HG03045 (cell line): ENCODE measurements around the gene TBC1D21.
"Not testable (repeated sequence)": the region's sequence is repeated elsewhere in the genome, so short reads cannot be mapped to it uniquely, and the experiment has no call there.

ENCODE experiments used
- ATAC-seq: cut with Tn5 transposase; IDR thresholded peaks from one replicate; pipeline ENCODE4 v1.9.1; 2021; ENCODE audit warnings: mild to moderate bottlenecking, moderate library complexity; ENCODE audit not compliant: unreplicated experiment

TBC1D21 gene

GRCh38 chr15:73927476-73928240 is 54.3 kb downstream of the TBC1D21 start:
- ATAC-seq = no peak

DNA sequence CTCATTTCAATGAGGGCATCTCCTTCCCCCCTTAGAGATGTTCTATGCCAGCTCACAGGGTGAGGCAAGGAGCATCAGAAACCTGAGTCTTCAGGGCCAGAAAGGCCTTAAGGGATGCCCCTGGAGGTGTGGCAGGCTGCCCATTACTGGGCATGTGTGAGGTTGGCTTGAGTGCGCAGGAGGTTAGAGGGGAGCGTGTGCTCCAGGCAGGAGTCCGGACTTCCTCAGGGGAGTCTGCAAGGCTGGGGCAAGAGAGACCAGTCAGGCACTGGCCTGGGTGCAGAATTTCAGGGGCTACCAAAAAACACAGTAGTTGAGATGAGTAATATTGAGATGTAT is 54.8 kb downstream of the TBC1D21 start:
- ATAC-seq = no peak

DNA sequence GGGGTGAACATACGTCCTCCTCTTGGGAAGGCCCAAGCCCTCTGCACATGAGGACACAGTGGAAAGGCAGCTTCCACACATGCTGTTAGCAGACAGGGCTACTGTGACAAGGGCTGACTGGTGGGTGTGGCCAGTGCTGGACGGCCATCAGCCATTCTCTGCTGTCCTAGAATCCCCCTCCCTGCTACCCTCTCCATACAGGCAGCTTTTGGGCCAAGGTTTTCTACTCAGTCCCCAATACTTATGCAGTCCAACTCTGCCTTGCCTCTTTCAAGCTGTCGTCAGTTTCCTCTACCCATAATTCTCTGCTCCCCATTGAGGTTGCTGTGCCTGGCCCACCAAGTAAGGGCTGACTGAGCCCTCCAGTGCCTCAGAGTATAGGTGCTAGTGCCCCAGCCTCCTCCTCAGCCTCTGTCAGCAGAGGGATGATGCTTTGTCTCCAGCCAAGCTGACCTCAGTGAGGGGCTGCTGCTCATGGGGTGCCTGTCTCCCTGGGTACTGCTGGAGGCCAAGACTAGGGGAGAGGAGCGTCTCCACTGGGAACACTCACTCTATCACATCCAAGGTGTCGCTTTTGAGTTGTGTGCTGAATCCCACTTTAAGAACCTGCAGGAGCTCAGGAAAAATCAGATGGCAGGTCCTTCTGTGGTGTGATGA is 55.7 kb downstream of the TBC1D21 start:
- ATAC-seq = no peak

GRCh38 chr15:73930371-73930770 is 57.0 kb downstream of the TBC1D21 start:
- no peak for ATAC-seq

DNA sequence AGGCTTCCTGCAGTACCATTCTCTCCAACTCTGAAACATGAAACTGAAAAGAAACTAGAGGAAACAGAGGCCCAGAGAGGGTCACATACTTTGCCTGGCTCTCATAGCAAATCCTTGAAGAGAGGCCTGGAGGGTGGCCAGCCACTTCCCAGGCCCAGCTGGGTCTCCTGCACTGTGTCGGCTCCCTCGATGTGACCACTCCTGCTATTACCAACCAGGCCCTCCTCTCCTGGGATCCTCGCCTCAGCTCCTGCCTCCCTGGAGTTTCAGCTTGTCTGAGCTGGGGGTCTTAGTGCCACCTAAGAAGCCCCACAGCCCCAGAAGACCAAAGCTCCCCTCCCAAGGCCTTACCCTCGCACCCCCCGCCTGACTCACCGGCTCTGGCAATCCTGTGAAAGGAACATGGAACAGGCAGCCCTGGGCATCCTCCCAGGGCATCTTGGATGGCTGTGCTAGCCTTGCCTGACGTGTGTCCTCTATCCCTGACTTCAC is 57.5 kb downstream of the TBC1D21 start:
- ATAC-seq = no peak

DNA sequence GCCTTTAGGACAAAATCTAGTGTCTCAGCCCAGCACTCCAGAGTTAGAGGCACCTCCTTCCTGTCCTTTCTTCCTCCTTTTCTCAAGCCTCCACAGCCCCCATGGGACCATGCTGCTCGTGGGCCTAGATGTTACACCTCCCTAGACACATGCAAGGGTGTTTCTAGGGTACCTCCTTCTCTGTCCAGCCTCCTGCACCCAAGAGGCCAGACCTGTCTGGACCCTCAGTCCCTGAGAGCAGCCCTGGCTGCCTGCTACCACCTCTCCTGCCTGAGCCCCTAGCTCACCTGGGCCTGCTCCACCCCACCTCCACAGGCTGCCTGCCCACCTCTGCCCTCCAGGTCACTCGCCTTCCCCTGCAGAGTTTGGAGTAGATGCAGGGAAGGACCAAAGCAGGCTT is 58.1 kb downstream of the TBC1D21 start:
- no peak for ATAC-seq

- no peak for ATAC-seq
Observed at GRCh38 chr15:73932381-73933191, 59.2 kb downstream of the TBC1D21 start.

- ATAC-seq = no peak
Observed at GRCh38 chr15:73934281-73934680, 60.9 kb downstream of the TBC1D21 start.

DNA sequence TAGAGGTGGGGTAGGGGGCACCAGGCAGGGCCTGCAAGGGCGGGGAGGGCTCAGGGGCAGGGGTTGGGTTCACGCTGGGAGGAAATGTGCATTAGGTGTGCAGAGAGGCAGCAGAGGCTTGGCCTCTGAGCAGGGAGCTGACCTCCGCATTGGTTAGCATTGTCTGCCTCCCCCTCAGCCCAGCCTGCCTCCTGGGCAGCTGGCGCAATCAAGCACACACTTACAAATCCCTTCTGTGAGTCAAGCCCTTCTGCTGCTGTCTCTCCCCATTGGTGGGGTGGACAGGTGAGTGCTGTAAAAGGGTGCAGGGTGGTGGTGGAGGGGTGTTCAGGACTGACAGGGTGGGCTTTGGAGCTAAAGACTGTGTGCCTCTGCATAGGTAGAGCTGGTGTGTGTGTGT is 62.2 kb downstream of the TBC1D21 start:
- no peak for ATAC-seq

DNA sequence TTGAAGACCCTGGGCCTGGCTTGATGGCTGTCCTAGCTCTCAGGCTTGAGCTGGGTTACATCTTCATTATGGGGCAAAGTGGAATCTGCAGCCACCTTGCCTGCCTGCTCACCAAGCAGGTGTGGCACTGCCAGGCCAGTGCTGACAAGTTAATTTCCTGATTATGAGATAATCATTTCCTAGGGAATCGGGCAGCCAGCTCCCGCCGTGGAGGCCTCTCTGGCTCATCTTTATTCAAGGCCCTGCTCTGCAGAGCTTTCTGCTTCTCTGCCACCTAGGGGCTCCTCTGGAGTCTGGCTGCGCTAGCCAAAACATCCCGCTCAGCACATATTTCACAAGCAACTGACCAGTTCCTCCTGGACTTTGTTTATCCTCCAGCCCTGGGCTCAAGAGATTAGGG is 62.8 kb downstream of the TBC1D21 start:
- ATAC-seq = no peak

DNA sequence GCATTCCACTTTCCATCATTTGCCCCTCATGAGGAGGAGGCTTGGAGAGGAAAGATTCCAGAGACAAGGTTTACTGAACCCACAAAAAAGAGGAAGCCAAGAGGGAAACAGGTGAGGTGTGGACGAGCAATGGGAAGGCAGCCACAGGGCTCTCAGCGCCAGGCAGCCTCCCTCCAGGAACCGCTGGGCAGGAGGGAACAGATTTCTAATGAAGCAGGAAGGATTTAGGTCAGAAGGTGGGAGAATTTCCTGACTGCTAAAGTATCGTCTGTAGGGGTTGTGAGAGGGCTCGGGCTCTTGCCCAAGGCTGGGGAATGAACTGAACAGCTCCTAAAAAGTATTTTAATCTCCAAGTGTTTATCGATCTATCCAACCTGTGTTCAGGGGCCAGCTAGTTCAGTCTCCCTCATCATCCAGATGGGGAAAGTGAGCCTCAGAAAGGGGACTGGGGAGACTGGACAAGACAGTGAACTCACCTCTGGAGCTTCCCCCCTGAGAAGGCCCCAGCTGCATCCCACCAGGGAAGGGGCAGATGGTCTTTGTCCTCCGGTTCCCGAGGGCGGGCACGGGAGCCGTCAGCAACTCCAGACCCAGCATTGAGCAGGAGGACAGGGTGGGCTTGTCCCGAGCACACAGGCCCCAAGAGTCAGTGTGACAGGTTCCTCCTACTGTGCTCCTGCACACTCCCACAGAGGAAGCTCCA is 63.4 kb downstream of the TBC1D21 start:
- ATAC-seq = no peak

GRCh38 chr15:73937296-73937695 is 63.9 kb downstream of the TBC1D21 start:
- ATAC-seq = no peak

- no peak for ATAC-seq
Observed at GRCh38 chr15:73937726-73938125, 64.4 kb downstream of the TBC1D21 start.

DNA sequence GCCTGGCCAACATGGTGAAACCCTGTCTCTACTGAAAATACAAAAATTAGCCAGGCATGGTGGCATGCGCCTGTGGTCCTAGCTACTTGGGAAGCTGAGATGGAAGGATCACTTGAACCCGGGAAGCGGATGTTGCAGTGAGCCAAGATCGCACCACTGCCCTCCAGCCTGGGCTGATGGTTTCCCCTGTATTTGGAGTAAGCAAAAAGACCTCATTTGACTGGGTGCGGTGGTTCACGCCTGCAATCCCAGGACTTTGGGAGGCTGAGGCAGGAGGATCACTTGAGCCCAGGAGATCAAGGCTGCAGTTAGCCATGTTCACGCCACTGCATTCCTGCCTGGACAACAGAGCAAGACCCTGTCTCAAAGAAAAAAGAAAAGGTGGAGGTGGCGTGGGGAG is 65.2 kb downstream of the TBC1D21 start:
- not testable (repeated sequence) for ATAC-seq
